Eye (tissue), 1 donor: ENCODE data around the gene AP1M1.

Experiments used
- DNase-seq: peaks from one replicate; pipeline ENCODE4 v3.0.0-alpha.2; 2015

Gene AP1M1

DNA sequence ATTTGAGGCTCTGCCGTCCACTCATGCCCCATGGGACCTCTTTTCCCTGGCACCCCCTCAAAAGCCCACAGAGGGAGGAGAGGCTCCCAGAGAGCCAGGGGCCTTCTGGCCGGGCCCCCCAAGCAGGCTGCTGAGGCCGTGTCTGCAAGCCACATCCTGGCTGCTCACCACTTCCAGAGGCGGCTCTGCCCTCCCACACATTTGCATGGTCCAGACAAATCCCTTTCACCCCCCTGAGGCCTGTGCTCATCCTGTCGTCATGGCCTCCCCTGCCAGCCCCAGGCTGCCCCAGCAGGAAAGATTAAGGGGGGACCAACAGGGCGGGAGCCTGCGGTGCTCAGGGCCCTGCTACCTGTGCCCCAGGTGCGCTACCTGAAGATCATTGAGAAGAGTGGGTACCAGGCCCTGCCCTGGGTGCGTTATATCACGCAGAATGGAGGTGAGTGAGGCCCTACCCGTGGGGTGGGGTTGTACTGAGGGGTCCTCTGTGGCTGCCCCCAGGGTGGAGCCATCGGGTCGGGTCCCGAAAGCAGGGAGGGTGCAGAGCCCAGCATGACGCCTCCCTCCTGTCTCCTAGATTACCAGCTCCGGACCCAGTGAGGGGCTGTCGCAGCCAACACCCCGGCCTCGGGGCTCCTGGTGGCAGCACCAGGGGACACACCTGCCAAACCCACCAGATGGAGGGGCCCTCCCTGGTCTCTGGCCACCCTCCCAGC, 36.3 kb downstream of the AP1M1 start:
- DNase-seq, result no peak

- DNase-seq, result no peak
Measured at GRCh38 chr19:16234552-16235445, 37.1 kb downstream of the AP1M1 start.

DNA sequence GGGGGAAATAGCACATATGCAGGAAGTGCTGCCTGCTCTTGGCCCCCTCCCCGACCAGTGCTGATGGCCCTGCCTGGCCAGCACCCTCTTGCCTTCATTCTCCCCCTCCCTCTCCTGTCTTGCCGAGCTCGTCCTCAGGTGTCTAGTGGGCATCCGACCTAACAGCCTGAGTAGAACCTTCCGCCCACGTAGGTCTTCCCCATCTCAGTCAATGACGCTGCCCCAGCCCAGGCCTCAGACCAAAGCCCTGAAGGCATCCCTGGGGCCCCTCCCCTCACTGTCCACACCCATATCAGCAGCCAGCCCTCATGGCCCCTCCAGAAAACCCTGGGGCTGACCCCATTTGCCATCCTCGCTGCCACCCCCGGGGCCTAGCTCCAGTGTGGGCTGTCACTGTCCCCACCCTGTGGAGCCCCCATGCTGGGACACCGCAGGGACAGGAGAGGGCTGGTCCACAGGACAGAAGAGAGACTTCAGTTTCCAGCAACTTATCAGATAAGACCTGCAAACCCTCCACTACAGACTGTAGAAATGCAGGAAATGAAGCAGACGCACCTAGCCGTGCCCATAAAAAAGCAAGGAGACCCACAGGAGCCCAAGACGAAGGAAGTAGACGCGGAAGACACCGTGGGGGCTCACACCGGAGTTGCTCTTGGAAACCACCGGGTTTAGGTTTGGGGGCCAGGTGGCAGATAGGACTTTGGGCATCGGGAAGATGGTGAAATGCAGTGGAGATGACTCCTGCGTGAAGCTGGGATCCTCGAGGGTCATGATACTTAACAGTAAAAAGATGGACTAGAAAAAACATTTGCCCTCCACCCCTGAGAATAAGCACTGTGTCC, 38.3 kb downstream of the AP1M1 start:
- no peak for DNase-seq

DNA sequence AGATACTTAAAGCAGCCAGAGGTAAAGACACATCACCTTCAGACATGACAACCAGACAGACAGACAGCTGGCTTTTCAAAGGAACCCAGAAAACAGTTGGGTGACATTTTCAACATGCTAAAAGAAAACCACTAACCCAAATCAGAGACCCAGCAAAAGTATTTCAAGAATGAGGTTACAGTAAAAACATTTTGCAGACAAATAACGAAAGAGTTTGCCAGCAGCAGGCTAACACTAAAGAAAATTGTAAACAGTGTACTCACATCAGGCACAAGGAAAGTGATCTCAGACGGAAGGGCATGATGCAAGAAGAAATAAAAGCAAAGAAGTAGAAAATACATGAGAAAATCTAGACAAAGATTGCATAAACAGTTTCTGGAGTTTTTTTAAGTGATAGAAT, 46.4 kb downstream of the AP1M1 start:
- no peak for DNase-seq

DNA sequence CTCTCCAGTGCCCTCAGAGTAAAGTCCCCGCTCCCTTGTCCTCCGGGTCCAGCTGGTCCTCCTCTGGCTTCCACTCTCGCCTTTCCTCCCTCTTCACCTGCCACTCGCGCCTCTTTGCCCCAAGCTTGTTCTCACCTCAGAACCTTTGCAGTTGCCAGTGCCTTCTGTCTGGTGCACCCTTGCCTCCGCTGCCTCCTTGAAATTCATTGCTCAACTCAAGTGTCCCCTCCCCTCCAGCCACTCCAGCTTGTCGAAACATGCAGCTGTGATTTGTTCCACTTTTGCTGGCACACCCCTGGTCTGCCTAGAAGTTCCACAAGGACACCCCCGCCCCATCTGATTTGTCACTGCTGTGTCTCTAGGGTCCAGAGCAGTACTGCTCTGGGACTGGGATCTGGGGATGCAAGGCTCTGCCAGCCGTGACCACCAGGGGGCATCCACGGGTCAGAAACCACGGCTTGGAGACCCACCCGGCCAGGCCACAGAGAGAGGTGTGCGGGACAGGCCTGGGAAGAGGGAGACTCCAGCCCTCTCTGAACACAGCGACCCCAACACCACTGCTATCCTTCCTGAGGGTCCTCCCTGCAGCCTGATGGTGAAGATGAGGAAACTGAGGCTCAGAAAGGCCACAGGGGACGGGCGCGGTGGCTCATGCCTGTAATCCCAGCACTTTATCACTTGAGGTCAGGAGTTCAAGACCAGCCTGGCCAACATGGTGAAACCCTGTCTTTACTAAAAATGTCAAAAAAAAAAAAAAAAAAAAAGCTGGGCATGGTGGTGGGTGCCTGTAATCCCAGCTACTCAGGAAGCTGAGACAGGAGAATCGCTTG, 49.9 kb downstream of the AP1M1 start:
- DNase-seq, result peak; percentile 86

DNA sequence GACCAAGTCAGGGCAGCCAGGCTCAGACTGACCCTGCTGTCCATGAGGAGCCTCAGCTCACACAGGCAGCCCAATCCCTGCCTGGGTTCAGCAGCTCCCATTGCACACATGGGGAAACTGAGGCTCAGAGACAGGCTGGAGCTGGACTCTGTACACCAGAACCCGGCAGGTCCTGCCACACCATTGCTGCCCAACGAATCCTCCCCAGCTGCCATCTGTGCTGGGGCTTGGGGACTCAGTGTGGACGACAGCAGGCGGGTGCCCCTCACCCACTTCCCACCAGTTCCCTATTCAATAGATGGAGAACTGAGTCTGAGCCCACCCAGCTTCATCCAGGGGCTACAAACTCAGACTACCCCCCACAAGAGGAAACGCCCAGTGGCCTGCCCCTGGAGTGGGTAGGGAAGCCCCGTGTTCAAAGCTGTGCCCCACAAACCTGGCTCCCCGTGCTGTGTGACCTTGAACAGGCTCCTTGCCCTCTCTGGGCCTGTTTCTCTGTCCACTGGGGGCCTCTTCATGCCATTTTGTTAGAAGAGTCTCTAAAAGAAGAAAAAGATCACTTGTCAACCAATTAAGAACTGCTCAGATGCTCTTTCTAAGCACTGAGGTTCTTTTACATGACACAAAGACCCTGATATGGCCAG, 50.8 kb downstream of the AP1M1 start:
- DNase-seq, result no peak

- DNase-seq, result no peak
Measured at GRCh38 chr19:16249826-16250404, 52.2 kb downstream of the AP1M1 start.

DNA sequence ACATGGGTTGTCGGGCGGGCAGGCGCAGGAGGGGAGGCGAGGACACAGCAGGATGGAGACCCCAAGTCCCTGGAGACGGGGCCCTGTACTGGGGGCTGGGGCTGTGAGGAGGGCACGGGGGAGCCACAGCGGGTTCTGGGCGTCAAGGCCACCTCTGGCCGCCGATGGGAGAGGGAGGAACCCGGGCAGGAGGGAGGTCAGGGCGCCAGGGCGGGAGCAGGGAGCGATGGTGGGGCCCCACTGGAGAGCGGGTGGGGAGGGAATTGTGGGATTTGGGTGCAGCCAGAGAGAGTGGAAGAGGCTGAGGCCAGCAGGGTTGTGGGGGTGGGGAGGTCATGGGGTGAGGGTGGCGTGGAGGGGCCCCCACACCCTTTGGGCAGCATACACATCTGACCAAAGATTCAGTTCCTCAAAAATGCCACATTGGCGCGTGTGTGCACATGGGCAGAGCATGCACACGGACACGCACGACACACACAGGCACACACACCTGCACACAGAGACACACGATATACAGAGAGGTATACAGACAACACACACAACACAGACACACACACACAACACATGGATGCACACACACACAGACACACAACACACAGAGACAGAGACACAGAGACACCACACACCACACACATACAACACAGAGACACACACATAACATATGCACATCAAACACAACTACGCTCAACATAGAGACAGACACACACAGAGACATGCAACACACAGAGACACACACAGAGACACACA, 54.9 kb downstream of the AP1M1 start:
- no peak for DNase-seq

DNA sequence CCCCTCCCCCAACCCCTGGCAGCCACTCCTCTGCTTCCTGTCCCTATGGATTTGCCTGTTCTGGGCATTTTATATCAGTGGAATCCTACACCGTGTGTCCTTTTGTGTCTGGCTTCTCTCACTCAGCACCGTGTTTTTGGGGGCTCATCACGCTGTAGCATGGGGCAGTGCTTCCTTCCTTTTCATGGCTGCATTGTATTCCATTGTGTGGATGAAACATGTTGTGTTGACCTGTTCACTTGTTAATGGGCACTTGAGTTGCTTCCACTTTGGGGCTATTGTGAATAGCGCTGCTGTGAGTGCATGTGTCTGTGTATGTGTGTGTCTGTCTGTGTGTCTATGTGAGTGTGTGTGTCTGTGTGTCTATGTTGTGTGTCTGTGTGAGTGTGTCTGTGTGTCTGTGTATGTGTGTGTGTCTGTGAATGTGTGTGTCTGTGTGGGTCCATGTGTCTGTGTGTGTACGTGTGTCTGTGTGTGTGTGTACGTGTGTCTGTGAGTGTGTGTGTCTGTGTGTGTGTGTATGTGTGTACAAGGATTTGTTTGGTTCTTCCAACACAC, 57.2 kb downstream of the AP1M1 start:
- no peak for DNase-seq

- DNase-seq, result no peak
Measured at GRCh38 chr19:16257509-16258002, 59.8 kb downstream of the AP1M1 start.

DNA sequence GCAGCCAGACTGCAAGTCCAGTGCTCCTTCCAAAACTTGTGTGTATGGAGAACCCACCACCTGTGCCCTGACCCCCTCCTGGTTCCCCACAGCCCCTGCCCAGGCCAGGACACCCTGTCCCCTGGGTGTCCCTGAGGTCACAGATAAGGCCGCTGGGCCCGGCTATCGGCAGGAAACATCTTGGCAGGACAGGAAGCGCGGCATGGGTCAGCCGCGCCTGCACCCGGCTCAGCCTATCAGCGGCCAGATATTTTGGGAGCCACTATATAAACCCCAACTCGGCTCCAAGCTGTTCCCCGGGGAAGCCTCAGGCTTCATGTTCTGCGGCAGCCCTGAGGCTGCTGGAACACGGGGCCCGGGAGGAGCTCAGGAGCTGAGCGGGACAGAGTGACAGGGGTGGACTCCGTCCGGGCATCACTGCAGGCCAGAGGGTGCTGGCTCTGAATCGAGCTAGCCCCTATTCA, 60.8 kb downstream of the AP1M1 start:
- DNase-seq, result no peak

DNA sequence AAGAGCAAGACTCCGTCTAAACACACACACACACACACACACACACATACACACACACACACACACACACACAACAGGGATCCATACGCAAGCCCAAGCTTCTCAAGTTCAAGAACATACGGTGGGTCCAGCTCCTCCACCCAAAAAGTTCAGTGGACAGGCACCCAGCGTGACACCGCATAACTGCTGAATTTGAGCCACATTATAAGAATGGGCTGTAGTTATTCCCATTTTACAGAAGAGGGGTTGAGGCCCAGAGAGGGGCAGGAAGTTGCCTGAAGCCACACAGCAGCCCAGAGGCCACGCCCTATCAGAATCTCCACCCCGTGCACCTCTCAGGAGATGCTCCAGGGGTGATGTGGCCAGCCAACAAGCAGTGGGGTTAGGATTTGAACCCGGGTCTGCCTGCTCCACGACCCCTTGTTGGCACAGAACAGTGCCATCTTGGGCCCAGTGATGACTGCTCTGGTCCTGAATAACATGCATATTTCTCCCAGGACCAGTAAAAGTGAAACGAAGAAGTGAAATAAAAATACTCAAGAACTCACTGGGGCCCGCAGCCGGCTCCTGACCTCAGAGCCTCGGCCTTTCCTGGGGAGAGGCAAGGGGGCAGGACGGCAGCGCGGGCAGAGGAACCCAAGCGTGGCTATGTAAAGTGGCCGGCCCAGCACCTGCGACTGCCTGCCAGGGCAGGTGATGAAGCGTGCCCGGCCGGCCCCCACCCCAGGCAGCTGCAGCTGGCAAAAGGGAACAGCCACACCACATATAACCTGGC, 61.9 kb downstream of the AP1M1 start:
- no peak for DNase-seq

DNA sequence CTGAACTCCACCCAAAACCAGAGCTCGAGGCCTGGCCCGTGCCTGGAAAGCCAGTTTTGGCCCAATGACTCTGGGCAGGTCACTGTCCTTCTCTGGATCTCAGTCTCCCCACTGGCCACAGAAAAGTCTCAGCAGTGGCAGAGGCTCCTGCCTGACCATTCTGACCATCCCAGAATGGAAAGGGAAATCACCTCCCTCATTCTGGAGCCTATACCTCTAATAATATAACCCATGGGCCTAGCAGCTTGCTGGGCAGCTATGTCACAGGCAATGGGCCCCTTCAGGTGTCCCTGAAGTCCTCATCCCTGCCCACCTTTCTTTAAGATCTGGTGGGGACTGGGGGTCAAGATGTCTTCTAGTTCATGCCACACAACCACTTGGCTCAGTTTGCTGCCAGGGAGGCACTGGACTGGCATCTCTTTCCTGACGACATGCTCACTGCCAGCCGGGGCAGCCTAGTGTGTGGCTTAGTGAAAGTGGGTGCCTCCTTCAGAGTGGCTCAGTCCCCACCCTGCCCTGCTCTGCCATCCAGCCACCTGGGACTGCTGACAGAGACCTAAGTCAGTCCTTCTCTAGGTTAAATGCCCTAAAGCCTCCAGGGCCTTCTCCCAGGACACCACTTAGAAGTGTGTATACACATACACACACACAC, 62.6 kb downstream of the AP1M1 start:
- DNase-seq, result no peak

DNA sequence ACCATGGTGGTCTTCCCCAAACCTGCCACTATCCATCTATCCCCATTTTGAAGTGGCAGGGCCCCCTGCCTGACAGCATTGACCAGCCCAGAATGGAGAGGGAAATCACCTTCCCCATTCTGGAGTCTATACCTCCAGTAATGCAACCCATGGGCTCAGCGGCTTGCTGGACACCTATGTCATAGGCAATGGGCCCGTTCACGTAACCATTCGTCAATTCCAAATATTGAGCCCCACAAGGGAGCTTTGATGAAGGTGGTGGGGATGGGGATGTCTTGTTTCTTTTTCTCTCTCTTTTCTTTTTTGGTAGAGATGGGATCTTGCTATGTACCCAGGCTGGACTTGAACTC, 63.1 kb downstream of the AP1M1 start:
- no peak for DNase-seq

DNA sequence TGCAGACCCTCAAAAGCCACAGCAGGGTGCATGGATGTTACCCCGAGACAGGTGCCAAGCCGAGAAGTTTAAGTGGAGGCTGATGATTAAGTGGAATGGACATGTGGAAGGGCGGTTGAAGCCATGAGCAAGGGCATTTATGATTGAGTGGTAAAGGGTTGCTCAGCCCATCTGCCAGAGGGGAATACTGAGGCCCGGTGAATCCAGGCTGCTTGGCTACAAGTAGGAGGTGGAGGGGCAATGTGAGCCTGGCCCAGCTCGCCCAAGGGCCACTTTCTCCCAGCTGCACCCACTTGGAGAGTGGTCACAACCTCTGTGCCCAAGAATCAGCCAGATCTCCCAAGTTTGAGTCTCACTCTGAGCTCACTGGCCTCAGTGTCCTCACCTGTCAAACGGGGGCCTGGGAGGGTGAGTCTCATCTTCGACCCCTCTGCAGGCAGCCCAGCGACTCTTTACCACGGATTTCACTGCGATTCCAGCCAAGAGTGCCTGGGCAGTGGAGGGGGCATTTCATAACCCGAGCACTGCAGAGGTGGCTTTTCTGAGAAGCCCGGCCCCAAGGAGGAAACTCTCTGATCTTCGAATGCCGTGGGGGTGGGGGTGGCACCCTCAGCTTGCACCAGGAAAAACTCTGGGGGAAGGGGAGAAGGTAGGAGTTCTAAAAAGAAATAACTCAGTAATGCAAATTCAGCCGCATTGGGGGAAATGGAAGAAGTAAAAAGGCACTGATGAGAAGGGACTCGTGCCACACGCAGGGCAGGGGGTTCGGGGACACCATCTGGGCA, 64.1 kb downstream of the AP1M1 start:
- no peak for DNase-seq

GRCh38 chr19:16262618-16263017, 64.9 kb downstream of the AP1M1 start:
- DNase-seq, result no peak

GRCh38 chr19:16263141-16263761, 65.5 kb downstream of the AP1M1 start:
- DNase-seq, result no peak

DNA sequence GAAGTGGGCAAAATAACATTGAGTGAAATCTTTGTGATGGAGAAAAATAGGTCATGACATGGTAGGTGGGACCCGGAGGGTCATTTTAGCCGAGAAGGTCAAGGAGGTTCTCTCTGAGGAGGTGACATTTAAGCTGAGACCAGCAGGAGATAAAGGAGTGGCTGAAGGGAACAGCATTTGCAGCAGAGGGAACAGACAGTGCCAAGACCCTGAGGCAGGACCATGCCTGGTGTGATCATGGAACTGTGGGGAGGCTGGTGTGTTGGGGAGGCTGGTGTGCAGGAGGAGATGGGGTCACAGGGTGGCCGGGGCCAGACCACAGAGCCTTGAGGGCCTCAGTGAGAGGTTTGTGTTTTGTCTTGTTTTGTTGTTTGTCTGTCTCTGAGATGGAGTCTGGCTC, 67.5 kb downstream of the AP1M1 start:
- no peak for DNase-seq
